Activated T-cell treated with anti-CD3 and anti-CD28 coated beads for 24 hours (primary cell): ENCODE results near the gene SLC38A3.
"Not testable (repeated sequence)": the region's sequence is repeated elsewhere in the genome, so short reads cannot be mapped to it uniquely, and the experiment has no call there.

ENCODE experiments used
- DNase-seq: peaks from one replicate; pipeline ENCODE4 v3.0.0-alpha.2; 2020; ENCODE audit warnings: low read depth

SLC38A3 gene

GRCh38 chr3:50235716-50236483, 30.8 kb downstream of the SLC38A3 start, which contains the start of gene GNAI2:
Gene GNAI2, plus strand, starts transcription at chr3:50236204. Its CDS starts 132 bp downstream, at chr3:50236336.
- DNase-seq: peak; percentile 98

DNA sequence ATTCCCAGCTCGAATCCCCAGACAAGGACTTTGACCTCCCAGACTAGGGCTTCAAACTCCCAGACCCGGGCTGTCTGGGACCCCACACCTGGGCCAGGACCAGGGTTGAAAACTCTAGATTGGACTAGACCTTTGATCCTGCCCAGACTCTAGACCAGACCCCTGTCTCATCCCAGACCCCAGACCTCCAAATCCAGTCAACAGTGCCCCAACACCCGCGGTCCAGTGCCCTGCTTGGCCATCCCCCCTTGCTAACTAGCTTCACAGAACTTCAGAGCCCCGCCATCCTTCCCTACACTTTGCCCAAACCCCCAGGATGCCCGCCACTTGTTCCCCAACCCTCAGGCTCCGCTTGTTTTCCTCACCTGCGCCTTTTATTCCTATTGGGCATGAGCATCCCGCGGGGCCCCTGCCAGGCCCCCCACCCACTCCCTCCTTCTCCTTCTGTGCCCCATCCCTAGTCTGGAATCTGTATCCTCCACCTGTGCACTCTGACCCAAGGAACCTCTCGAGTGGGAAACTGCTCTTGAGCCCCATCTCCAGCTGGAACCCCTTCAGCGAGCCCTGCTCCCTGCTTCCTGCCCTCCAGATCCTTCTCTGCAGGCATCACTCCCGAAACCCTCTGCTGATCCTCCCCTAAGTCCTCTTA, 31.5 kb downstream of the SLC38A3 start:
- no peak for DNase-seq

- no peak for DNase-seq
Measured at GRCh38 chr3:50237133-50237651, 32.1 kb downstream of the SLC38A3 start.

DNA sequence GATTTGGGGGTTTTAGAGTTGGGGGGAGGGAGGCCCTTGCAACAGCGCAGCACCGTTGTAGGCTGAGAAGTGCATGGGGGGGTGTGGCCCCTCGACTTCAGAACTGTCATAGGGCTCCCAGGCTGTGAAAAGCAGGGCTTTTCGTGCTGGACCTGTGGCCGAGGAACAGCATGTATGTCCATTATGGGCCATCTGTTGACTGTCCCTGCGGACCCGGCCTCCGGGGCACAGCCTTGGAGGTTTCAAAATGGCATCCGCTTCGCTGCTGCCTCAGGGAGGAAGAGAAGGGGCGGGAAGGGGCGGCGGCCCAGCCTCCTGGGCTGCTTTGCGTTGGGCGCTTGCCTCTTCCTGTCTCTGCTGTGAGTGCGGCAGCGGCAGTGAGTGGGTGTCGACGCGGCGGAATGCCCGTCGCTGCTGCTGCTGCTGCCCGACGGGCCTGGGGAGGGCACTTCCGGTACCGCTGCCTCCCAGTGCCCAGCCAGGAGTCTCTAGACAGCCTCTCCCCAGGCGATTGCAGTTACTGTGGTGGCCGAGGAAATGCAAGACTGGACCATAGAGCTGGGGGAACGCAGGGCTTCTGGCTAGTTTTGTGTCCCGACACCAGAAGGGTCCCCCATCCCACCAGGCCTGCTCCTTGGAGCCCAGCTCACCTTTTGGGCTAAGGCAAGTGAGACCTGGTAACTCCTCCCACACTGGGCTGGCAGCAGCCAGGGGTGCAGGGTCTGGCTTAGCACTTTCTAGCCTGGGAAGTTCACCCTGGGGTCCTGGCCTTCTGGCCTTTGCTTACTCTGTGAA, 32.9 kb downstream of the SLC38A3 start:
- DNase-seq: peak; percentile 81

DNA sequence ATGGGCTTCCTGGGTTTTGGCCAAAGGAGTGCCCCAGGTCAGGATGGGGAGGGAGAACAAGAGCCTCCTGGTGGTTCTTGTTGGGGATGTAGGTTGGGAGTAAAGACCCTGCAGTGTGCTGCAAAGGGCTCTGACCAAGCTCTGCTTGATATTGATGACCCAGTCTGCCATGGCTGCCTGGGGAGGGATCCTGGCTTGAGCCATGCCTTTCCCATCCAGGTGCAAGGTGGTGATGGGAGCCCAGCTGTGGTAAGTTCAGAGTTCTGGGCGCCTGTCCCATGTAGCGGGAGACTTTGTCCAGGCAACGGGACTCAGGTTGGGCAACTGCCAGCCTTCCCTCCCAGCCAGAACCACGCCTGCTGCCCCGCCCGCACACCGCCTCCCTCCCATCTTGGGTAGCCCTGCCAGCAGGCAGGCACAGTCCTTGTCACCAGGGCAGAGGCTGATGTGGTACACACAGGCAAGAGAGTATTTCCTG, 33.5 kb downstream of the SLC38A3 start:
- DNase-seq: no peak

- DNase-seq: no peak
Measured at GRCh38 chr3:50239649-50240048, 34.6 kb downstream of the SLC38A3 start.

- DNase-seq: no peak
Measured at GRCh38 chr3:50241163-50241562, 36.1 kb downstream of the SLC38A3 start.

DNA sequence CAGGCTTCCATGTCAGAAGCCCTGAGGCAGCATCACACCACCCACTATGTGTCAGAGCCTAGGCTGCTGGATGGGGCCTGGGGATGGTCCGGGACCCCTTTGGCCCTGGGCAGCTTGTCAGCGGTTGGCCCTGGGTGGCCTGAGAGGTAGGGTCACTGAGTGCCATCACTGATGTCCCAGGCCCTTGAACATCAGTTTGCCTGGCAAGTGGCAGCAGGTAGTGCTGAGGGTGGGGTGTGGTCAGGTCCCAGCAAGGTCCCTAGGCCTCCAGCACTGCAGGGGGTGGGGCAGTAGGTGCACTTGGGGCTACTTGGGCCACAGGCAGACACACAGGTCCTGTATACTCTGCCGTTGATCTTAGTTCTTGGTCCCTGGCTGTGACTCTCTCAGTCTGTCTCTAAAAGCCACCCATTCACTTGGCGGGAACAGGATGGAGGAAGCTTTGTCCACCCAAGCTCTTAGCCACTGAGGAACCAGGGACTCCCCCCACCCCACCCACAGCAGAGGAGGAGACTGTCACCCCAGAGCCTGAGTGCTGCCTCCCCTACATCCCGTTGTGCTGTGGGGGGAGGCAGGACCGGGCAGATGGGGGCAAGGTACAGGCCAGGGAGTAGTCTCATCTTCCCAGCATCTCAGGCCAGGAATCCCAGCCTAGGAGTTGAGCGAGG, 36.8 kb downstream of the SLC38A3 start:
- no peak for DNase-seq

GRCh38 chr3:50242381-50242770, 37.3 kb downstream of the SLC38A3 start:
- no peak for DNase-seq

DNA sequence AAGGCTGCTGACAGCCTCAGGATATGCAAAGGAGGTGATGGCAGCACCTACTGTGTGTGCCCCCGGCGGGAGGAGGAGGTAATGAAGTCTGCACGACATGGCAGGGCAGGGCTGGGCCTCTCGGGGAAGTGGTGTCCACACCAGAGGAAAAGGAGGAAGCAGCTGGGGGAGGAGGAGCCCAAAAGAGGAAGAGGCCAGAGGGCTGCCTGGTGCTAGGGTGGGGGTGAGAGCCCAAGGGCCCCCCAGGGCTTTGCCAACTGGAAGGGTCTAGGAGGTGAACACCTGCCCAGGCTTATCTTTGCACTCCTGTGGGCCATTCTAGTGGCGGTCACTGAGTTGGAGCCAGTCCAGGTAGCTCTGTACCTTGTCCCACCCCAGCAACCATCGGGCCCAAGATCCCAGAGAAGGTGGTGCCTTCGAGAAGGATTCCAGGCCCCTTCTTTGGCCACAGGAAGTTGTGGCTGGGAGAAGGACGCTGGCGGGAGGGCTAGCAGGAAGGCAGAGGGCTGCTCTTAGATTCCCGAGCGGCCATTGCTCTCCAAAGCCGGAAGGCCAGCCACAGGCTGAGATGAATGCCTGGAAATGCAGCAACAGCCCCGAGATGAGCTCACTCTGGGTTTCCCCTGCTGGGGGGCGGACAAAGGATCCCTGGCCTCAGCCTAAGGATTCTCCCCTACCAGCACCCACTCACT, 37.9 kb downstream of the SLC38A3 start:
- no peak for DNase-seq

GRCh38 chr3:50243543-50243895, 38.4 kb downstream of the SLC38A3 start:
- DNase-seq: no peak

- DNase-seq: not testable (repeated sequence)
Measured at GRCh38 chr3:50244813-50245212, 39.7 kb downstream of the SLC38A3 start.

DNA sequence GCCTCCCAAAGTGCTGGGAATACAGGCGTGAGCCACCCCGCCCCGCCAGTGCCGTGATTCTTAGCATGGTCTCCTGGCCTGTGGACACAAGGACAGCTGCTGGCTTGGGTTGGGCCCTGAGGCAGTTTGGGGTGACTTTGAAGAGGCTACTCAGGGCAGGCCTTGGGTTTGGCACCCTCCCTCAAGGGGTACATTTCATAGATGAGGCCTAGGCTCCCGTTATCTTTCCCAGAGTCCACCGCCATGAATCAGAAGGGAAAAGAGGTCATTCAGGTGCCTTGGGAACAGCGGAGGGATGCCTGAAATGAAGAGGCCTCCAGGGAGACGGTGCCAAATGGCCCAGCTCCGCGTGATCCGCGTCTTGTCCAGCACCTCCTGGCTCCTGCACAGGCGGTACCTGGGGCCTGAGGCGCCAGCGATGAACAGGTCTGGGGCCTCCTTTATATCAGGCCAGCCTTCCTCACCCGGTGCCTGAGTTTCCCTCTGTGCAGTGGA, 40.2 kb downstream of the SLC38A3 start:
- no peak for DNase-seq

GRCh38 chr3:50245831-50246516, 40.9 kb downstream of the SLC38A3 start:
- peak; percentile 91 for DNase-seq

- peak; percentile 80 for DNase-seq
Measured at GRCh38 chr3:50246517-50246954, 41.5 kb downstream of the SLC38A3 start.

- DNase-seq: no peak
Measured at GRCh38 chr3:50248387-50248786, 43.3 kb downstream of the SLC38A3 start.

GRCh38 chr3:50249457-50249856, 44.4 kb downstream of the SLC38A3 start:
- DNase-seq: no peak

DNA sequence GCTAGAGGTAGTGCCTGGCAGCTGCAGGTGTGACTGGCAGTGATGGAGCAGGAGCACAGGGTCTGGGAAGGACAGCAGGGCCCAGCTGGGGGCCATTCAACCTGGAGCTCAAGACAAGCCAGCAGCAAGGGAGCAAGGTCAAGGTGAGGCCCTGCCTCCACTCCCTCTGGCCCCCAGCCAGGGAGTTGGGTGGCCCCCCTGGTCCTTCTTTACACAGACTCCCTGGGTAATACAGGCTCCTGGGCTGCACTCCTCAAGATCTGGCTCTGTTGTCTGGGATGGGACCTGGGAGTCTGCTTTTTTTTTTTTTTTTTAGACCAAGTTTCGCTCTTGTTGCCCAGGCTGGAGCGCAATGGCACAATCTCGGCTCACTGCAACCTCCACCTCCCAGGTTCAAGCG, 45.4 kb downstream of the SLC38A3 start:
- no peak for DNase-seq

- DNase-seq: no peak
Measured at GRCh38 chr3:50251220-50251619, 46.1 kb downstream of the SLC38A3 start.

DNA sequence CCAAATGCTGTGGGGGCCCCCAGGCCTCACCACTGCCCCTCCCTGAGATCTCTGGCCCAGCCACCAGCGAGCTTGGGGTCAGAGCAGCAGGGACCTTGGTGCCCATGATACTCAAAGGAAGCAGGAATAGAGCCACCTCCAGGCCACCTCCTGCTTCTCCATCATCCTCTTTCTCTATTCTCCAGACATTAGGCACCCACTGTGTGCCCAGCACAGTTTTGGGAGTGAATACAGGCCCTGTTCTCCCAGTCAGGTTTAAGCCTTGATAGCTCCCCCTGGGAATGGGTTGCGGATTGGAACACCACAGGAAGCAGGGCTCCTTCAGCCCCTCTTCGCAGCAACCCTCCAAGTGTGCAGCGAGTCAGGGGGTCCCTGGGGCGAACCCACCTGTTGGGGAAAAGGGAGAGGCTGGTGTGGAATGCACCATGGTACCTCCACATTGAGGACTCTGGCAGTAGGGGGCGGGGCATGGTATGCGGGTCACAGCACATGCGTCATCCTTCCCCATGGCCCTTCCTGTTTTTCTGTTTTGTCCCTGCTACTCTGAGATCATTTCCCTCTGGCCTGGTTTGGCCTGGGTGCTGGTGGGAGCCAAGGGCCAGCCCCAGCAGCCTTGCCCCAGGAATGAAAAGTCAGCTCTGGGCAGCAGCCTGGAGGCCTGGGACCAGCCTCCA, 49.6 kb downstream of the SLC38A3 start:
- no peak for DNase-seq
